GM12878 (cell line): Measurements from ENCODE around the gene CD300A.

Source experiments
- BHLHE40 ChIP-seq, 2 experiments: fragments of 450-650 bp in 1 of 2; IDR thresholded peaks; 2 replicates each; pipeline ENCODE4 v1.6.1; 2011 to 2017; ENCODE audit warnings: low read depth in 2 of 2, borderline replicate concordance in 1 of 2, improper control_type of control experiment in 1 of 2, low read length in 1 of 2, mild to moderate bottlenecking in 1 of 2
- CTCF ChIP-seq, 3 experiments: IDR thresholded peaks in 2 of 3; conservative IDR thresholded peaks in 1 of 3; 2 replicates each; pipeline ENCODE4 v1.5.1; 2011; ENCODE audit warnings: low read depth in 3 of 3, low read length in 3 of 3, mild to moderate bottlenecking in 3 of 3, control low read depth in 2 of 3, moderate library complexity in 2 of 3, inconsistent platforms in 1 of 3, mixed read lengths in 1 of 3; ENCODE audit not compliant: control insufficient read depth in 2 of 3, insufficient read depth in 1 of 3; ENCODE audit errors: extremely low read depth in 1 of 3
- HDAC2 ChIP-seq: fragments of 200-600 bp; sonication (generic); IDR thresholded peaks from 2 replicates; pipeline ENCODE4 v1.6.1; 2017
- POLR2AphosphoS5 ChIP-seq: IDR thresholded peaks from 2 replicates; pipeline ENCODE4 v1.6.1; 2011; ENCODE audit warnings: mild to moderate bottlenecking, low read length, inconsistent platforms
- RAD21 ChIP-seq: IDR thresholded peaks from 2 replicates; pipeline ENCODE4 v1.6.1; 2011; ENCODE audit warnings: mild to moderate bottlenecking, low read depth, low read length, moderate library complexity; ENCODE audit not compliant: insufficient read depth
- ZBTB4 ChIP-seq: fragments of 450-650 bp; formaldehyde crosslinking; IDR thresholded peaks from 2 replicates; pipeline ENCODE4 v1.4.0; 2022; ENCODE audit warnings: mild to moderate bottlenecking, moderate library complexity

- no peak for TF ChIP-seq BHLHE40 (IDR thresholded peaks at IDR 0.05; ENCODE audit: borderline replicate concordance in 1 of 2, low read depth in 2 of 2, low read length in 1 of 2)
- TF ChIP-seq ZBTB4 (CRISPR knock-in tag), result no peak
- TF ChIP-seq POLR2AphosphoS5, result no peak
- no peak for TF ChIP-seq CTCF (IDR thresholded peaks at IDR 0.05 in 2 of 3, conservative IDR thresholded peaks at IDR 0.05 in 1 of 3; ENCODE audit: control insufficient read depth in 2 of 3, extremely low read depth in 1 of 3, insufficient read depth in 1 of 3, low read depth in 3 of 3, low read length in 3 of 3)
- no peak for TF ChIP-seq RAD21
- TF ChIP-seq HDAC2, result no peak
These were observed 56.9 kb downstream of the CD300A start for GRCh38 chr17:74523308-74523707.
